Neural progenitor cell (in vitro differentiated cells): ENCODE measurements around the gene ARPC2. TPM values are rescaled to one million over a fixed set of nuclear protein-coding genes. Genes with fewer than 3 reads are reported as not detected.
A peak's percentile ranks its signal among the peaks of the same experiment; 100 is the strongest.

Source experiments
- DNase-seq: peaks from one replicate; pipeline ENCODE4 v3.0.0-alpha.2; 2016; ENCODE audit warnings: low spot score
- H2AFZ ChIP-seq: fragments of 200-600 bp; sonication (generic); replicated peaks from 2 replicates; pipeline ENCODE4 v1.6.1; 2016; ENCODE audit warnings: antibody characterized with exemption
- H3F3A ChIP-seq: fragments of 200-600 bp; sonication (generic); 2 replicates; pipeline ENCODE4 v1.6.1; 2016; ENCODE audit warnings: antibody characterized with exemption, low read depth
- H3K27ac ChIP-seq: fragments of 200-600 bp; sonication (generic); 2 replicates; pipeline ENCODE4 v1.5.1; 2016; ENCODE audit warnings: mild to moderate bottlenecking
- H3K27me3 ChIP-seq: fragments of 200-600 bp; sonication (generic); 2 replicates; pipeline ENCODE4 v1.6.1; 2016; ENCODE audit warnings: mild to moderate bottlenecking, moderate library complexity
- H3K36me3 ChIP-seq: fragments of 200-600 bp; sonication (generic); 2 replicates; pipeline ENCODE4 v1.5.1; 2016
- H3K4me1 ChIP-seq: fragments of 200-600 bp; sonication (generic); 2 replicates; pipeline ENCODE4 v1.6.1; 2016; ENCODE audit warnings: mixed run types
- H3K4me2 ChIP-seq: fragments of 200-600 bp; sonication (generic); 2 replicates; pipeline ENCODE4 v1.6.1; 2016
- H3K4me3 ChIP-seq: fragments of 200-600 bp; sonication (generic); 2 replicates; pipeline ENCODE4 v1.5.1; 2016
- H3K79me2 ChIP-seq: fragments of 200-600 bp; sonication (generic); 2 replicates; pipeline ENCODE4 v1.6.1; 2016; ENCODE audit warnings: low read depth
- H3K9ac ChIP-seq: fragments of 200-600 bp; sonication (generic); 2 replicates; pipeline ENCODE4 v1.6.1; 2016
- H3K9me3 ChIP-seq: fragments of 200-600 bp; sonication (generic); 2 replicates; pipeline ENCODE4 v1.5.1; 2016; ENCODE audit warnings: low read depth
- H4K20me1 ChIP-seq: fragments of 200-600 bp; sonication (generic); 2 replicates; pipeline ENCODE4 v1.6.1; 2016; ENCODE audit warnings: low read depth
- H3K27ac Mint-ChIP-seq: 3 replicates; pipeline ENCODE4 v1.8.0; 2021; ENCODE audit warnings: mixed read lengths
- H3K27me3 Mint-ChIP-seq: 2 replicates; pipeline ENCODE4 v1.8.0; 2022; ENCODE audit warnings: low read depth, mild to moderate bottlenecking, inconsistent platforms, moderate library complexity, mixed read lengths; ENCODE audit not compliant: insufficient read depth
- H3K36me3 Mint-ChIP-seq: 3 replicates; pipeline ENCODE4 v1.8.0; 2021; ENCODE audit warnings: mixed read lengths
- H3K4me1 Mint-ChIP-seq: 3 replicates; pipeline ENCODE4 v1.8.0; 2021; ENCODE audit warnings: mixed read lengths
- H3K4me3 Mint-ChIP-seq: 3 replicates; pipeline ENCODE4 v1.8.0; 2021; ENCODE audit warnings: mild to moderate bottlenecking, moderate library complexity, mixed read lengths
- H3K9me3 Mint-ChIP-seq: 3 replicates; pipeline ENCODE4 v1.8.0; 2020; ENCODE audit warnings: mixed read lengths
- CTCF ChIP-seq: fragments of 200-600 bp; sonication (generic); IDR thresholded peaks from 2 replicates; pipeline ENCODE4 v1.5.1; 2017; ENCODE audit warnings: antibody characterized with exemption, mild to moderate bottlenecking
- EZH2 ChIP-seq: fragments of 200-600 bp; sonication (generic); IDR thresholded peaks from 2 replicates; pipeline ENCODE4 v1.6.1; 2017; ENCODE audit warnings: antibody characterized with exemption, mild to moderate bottlenecking, moderate library complexity
- EZH2phosphoT487 ChIP-seq: fragments of 200-600 bp; sonication (generic); IDR thresholded peaks from 2 replicates; pipeline ENCODE4 v1.6.1; 2017; ENCODE audit warnings: antibody characterized with exemption
- microRNA-seq: library from miRNA; unstranded; fragments of <30 nt; microRNA quantifications from one replicate; pipeline ENCODE4, GENCODE V29; 2016
- total RNA-seq: library from RNA; depleted of rRNA; stranded (reverse); fragments of >200 nt; gene quantifications from 2 replicates; pipeline ENCODE4 v1.2.3, GENCODE V29; 2015; ENCODE audit warnings: low replicate concordance

ARPC2 gene
- total RNA-seq, 1 donor from 2014 or later = 155 TPM

- no peak overlapping the region for H2AFZ ChIP-seq
- no peak overlapping the region for H3K4me3 ChIP-seq
- H3K27me3 ChIP-seq = no peaks in the 10 kb centered on the region
- TF ChIP-seq EZH2 = no peak
- peak; percentile 98 for TF ChIP-seq CTCF
- no peak for TF ChIP-seq EZH2phosphoT487
- H3K79me2 ChIP-seq = no peaks in the 10 kb centered on the region
- no peak overlapping the region for H3K4me2 ChIP-seq
- peak; percentile 91 for DNase-seq
- Mint-ChIP-seq H3K9me3 (no peaks in the 10 kb centered on the region), H3K27me3 (peaks cover 11% of the 10 kb centered on the region), H3K4me3 (no peak overlapping the region), H3K27ac (no peak overlapping the region), H3K36me3 (no peaks in the 10 kb centered on the region), H3K4me1 (peaks cover 3% of the 10 kb centered on the region)
- H3K4me1 ChIP-seq = no peaks in the 10 kb centered on the region
- no peak overlapping the region for H3K27ac ChIP-seq
- no peaks in the 10 kb centered on the region for H4K20me1 ChIP-seq
- H3K9me3 ChIP-seq = no peaks in the 10 kb centered on the region
- no peak overlapping the region for H3K9ac ChIP-seq
- H3F3A ChIP-seq = no peaks in the 10 kb centered on the region
- no peaks in the 10 kb centered on the region for H3K36me3 ChIP-seq
These were observed 84.3 kb downstream of the ARPC2 start for GRCh38 chr2:218301176-218301819.

Small RNAs within 50 kb of the gene (microRNA-seq; reads per million reads assigned to microRNA genes)
- not detected for gene MIR6513

Other genes starting within 250 kb of the ARPC2 start
- gene TNS1, start 214.2 kb upstream of the ARPC2 start, total RNA-seq = 0.24 and 2.3 TPM in 2 replicates
- not detected in 2 replicates for gene RUFY4, start 147.9 kb upstream of the ARPC2 start, total RNA-seq
- not detected in 2 replicates for gene CXCR2, start 91.2 kb upstream of the ARPC2 start, total RNA-seq
- gene CXCR1, start 50.2 kb upstream of the ARPC2 start, total RNA-seq = not detected in 2 replicates
- 0.09 TPM in 1 of 2 replicates, not detected in the other for gene GPBAR1, start 43.8 kb downstream of the ARPC2 start, total RNA-seq
- gene AAMP, start 52.9 kb downstream of the ARPC2 start, total RNA-seq = 90.4 and 151 TPM in 2 replicates
- 13.5 and 31.1 TPM in 2 replicates for gene PNKD, start 53.3 kb downstream of the ARPC2 start, total RNA-seq
- 11.1 and 14.1 TPM in 2 replicates for gene TMBIM1, start 75.3 kb downstream of the ARPC2 start, total RNA-seq
- gene CATIP, start 139.7 kb downstream of the ARPC2 start, total RNA-seq = 3.1 and 6.2 TPM in 2 replicates
- gene SLC11A1, start 165.1 kb downstream of the ARPC2 start, total RNA-seq = 0.03 TPM in 1 of 2 replicates, not detected in the other
- gene CTDSP1, start 182.7 kb downstream of the ARPC2 start, total RNA-seq = 31.3 and 70.5 TPM in 2 replicates
- 0.22 TPM in 1 of 2 replicates, not detected in the other for gene VIL1, start 201.9 kb downstream of the ARPC2 start, total RNA-seq